PC-9 (cell line): ENCODE results near the gene ITIH4. TPM values are rescaled to one million over a fixed set of nuclear protein-coding genes. Genes with fewer than 3 reads are reported as not detected.

Source experiments
- BruUV-seq: library from RNA; stranded (reverse); fragments of 400-500 nt; replicated peaks from 2 replicates; lab custom pipeline; 2021; lab: Mats Ljungman, UMichigan
- CTCF ChIA-PET: fragments of 300-600 bp; sonication (Branson Sonifier 250); formaldehyde crosslinking; loops from one replicate; lab custom pipeline; 2022; ENCODE audit warnings: antibody characterized with exemption; lab: Charles Lee
- POLR2A ChIA-PET: fragments of 300-600 bp; sonication (Branson Sonifier 250); formaldehyde crosslinking; loops from one replicate; lab custom pipeline; 2022; ENCODE audit warnings: antibody characterized with exemption; ENCODE audit not compliant: unreplicated experiment; lab: Charles Lee
- DNase-seq, 2 experiments: peaks; one replicate each; pipeline versions ENCODE4 v3.0.0 to v3.0.0-alpha.2; 2015 to 2022; ENCODE audit warnings: mixed read lengths in 1 of 2
- H2AFZ ChIP-seq: fragments of 200-600 bp; sonication (generic); 2 replicates; pipeline ENCODE4 v1.8.1; 2017; ENCODE audit warnings: antibody characterized with exemption
- H3F3A ChIP-seq: fragments of 200-600 bp; sonication (generic); 2 replicates; pipeline ENCODE4 v1.8.1; 2017; ENCODE audit warnings: antibody characterized with exemption, mild to moderate bottlenecking, low read depth; ENCODE audit not compliant: insufficient read depth
- H3K27ac ChIP-seq: fragments of 200-600 bp; sonication (generic); 2 replicates; pipeline ENCODE4 v1.6.1; 2016; ENCODE audit warnings: mixed run types
- H3K27me3 ChIP-seq: fragments of 200-600 bp; sonication (generic); 2 replicates; pipeline ENCODE4 v1.6.1; 2016; ENCODE audit warnings: low read depth, mixed run types; ENCODE audit not compliant: insufficient read depth
- H3K36me3 ChIP-seq: fragments of 200-600 bp; sonication (generic); 2 replicates; pipeline ENCODE4 v1.6.1; 2016; ENCODE audit warnings: low read depth, mixed run types
- H3K4me1 ChIP-seq: fragments of 200-600 bp; sonication (generic); replicated peaks from 2 replicates; pipeline ENCODE4 v1.6.1; 2016; ENCODE audit warnings: mixed run types; ENCODE audit not compliant: insufficient read depth
- H3K4me2 ChIP-seq: fragments of 200-600 bp; sonication (generic); 2 replicates; pipeline ENCODE4 v1.6.1; 2017; ENCODE audit warnings: mixed run types
- H3K4me3 ChIP-seq: fragments of 200-600 bp; sonication (generic); 2 replicates; pipeline ENCODE4 v1.6.1; 2016; ENCODE audit warnings: mixed run types
- H3K79me2 ChIP-seq: fragments of 200-600 bp; sonication (generic); 2 replicates; pipeline ENCODE4 v1.6.1; 2017; ENCODE audit warnings: low read depth, mixed run types
- H3K9me2 ChIP-seq: fragments of 200-600 bp; sonication (generic); 2 replicates; pipeline ENCODE4 v1.8.1; 2017; ENCODE audit warnings: mild to moderate bottlenecking; ENCODE audit not compliant: insufficient read depth
- H3K9me3 ChIP-seq: fragments of 200-600 bp; sonication (generic); 2 replicates; pipeline ENCODE4 v1.8.1; 2016; ENCODE audit warnings: low read depth; ENCODE audit not compliant: insufficient read depth
- H4K20me1 ChIP-seq: fragments of 200-600 bp; sonication (generic); 2 replicates; pipeline ENCODE4 v1.8.1; 2017; ENCODE audit not compliant: insufficient read depth
- CTCF ChIP-seq: fragments of 200-600 bp; sonication (generic); conservative IDR thresholded peaks from 2 replicates; pipeline ENCODE4 v1.6.1; 2017; ENCODE audit warnings: mixed run types, antibody characterized with exemption, mild to moderate bottlenecking, moderate library complexity
- EZH2 ChIP-seq: fragments of 200-600 bp; sonication (generic); IDR thresholded peaks from 2 replicates; pipeline ENCODE4 v1.8.0; 2017; ENCODE audit warnings: antibody characterized with exemption, low read depth
- intact Hi-C: fragments of 100-400 bp; cut with micrococcal nuclease; formaldehyde crosslinking; loops from one replicate; pipeline ENCODE4 v1.10.0; 2022; ENCODE audit not compliant: unreplicated experiment
- total RNA-seq: library from RNA; stranded (reverse); gene quantifications from 2 replicates; pipeline ENCODE4 v1.2.3, GENCODE V29; 2021

Gene ITIH4
- total RNA-seq, 1 experiment from 2014 or later: 2.5 TPM

DNA sequence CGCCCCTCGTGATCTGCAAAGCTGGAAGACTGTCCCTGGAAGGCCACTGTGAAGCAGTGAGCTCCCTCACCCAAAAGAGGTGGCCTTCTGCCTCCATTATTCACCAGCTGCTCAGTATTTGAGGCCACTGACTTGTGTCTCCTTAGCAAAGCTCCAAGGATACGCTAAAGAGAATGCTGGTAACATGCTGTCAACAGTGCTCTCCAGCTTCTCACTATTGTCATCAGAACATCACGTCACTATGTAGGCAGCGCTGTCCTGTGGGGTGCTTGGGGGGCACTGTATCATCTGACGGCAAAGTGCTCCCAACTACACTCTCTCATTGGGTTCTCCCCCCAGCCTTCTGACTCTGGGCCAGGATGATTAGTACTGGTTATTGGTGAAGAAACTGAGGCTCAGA, 14.3 kb downstream of the ITIH4 start:
- no peak for TF ChIP-seq CTCF
- TF ChIP-seq EZH2: no peak
- H2AFZ ChIP-seq: no peak overlapping the region
- no peaks in the 10 kb centered on the region for H3K4me1 ChIP-seq
- no peaks in the 10 kb centered on the region for H3K9me2 ChIP-seq
- intact Hi-C loops: no loop called here
- no peaks in the 10 kb centered on the region for H3K79me2 ChIP-seq
- ChIA-PET POLR2A (no interaction called here), CTCF (interaction anchor here (0.6 kb wide), 1 partner anchor 662 kb away, joined by 9 read pairs; the partner anchor contains the start of gene POC1A)
- no peaks in the 10 kb centered on the region for H3K9me3 ChIP-seq
- no peaks in the 10 kb centered on the region for H3K27me3 ChIP-seq
- no peak for DNase-seq
- H3F3A ChIP-seq: no peaks in the 10 kb centered on the region
- H3K36me3 ChIP-seq: no peaks in the 10 kb centered on the region
- no TSS peak for BruUV-seq
- H3K4me2 ChIP-seq: no peak overlapping the region
- no peaks in the 10 kb centered on the region for H4K20me1 ChIP-seq
- no peak overlapping the region for H3K27ac ChIP-seq
- no peak overlapping the region for H3K4me3 ChIP-seq

DNA sequence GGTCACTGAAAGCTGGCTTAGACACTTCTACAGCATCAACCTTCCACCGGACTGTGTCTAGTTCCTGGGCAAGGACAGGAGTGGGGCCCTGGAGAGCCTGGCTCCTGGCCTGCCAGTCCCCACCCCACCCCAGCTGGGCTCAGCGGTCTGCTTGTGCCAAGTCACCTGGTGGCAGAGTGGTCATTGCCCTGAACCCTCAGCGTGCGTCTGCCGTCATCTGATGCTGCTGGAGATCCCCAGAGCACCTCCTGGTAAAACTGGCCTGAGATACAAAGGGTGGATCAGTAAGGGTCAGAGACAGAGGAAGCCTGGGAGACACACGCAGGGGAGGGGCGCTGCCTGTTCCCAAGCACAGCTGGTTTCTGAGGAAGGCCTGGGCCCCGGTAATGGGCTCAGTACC, 16.7 kb downstream of the ITIH4 start:
- CTCF ChIA-PET: no interaction called here
- H3K27ac ChIP-seq: no peak overlapping the region

DNA sequence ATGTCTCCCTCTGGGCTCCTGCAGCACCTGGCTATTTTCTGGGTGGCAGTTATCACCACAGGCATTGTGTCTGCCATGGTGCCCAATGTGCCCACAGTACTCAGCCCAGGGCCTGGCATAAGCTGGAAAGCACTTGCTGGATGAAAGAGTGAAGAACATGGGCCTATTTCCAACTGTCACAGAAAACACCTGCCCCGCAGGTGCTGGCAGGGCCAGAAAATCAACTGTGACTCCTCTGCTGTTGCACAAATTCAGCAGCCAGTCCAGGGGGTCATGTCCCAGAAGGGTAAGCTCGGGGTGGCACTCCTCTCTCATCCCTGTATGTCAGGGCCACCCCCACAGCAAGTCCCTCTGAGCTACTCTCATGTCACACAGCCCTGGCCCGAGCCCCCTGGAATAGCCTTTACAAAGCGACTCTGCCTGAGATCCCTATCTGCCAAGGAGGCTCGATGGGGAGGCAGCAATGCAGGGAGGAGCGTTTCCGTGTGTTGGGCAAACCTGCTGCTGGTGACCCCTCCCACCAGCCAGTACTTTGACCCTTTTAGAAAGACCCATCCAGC, 18.9 kb downstream of the ITIH4 start:
- H3K4me1 ChIP-seq: no peaks in the 10 kb centered on the region
- H3F3A ChIP-seq: no peaks in the 10 kb centered on the region
- H3K27me3 ChIP-seq: no peaks in the 10 kb centered on the region
- no peak for DNase-seq
- no peak overlapping the region for H2AFZ ChIP-seq
- no peaks in the 10 kb centered on the region for H3K36me3 ChIP-seq
- TF ChIP-seq EZH2 (no peak), CTCF (no peak)
- no peaks in the 10 kb centered on the region for H3K79me2 ChIP-seq
- intact Hi-C loops: no loop called here
- H3K9me3 ChIP-seq: no peaks in the 10 kb centered on the region
- no peak overlapping the region for H3K4me2 ChIP-seq
- H4K20me1 ChIP-seq: no peaks in the 10 kb centered on the region
- no peak overlapping the region for H3K4me3 ChIP-seq
- CTCF ChIA-PET: no interaction called here
- no peaks in the 10 kb centered on the region for H3K9me2 ChIP-seq
- BruUV-seq: no TSS peak
- POLR2A ChIA-PET: no interaction called here
- H3K27ac ChIP-seq: no peak overlapping the region

More for the DNA sequence above, 16.7 kb downstream of the ITIH4 start:
- no peak overlapping the region for H3K4me2 ChIP-seq
- no peaks in the 10 kb centered on the region for H3K9me3 ChIP-seq
- H3K27me3 ChIP-seq: no peaks in the 10 kb centered on the region
- DNase-seq: no peak
- POLR2A ChIA-PET: no interaction called here
- no peaks in the 10 kb centered on the region for H3K79me2 ChIP-seq
- no peaks in the 10 kb centered on the region for H4K20me1 ChIP-seq
- BruUV-seq: no TSS peak
- no peak for TF ChIP-seq CTCF
- TF ChIP-seq EZH2: no peak
- no peaks in the 10 kb centered on the region for H3K9me2 ChIP-seq
- no peaks in the 10 kb centered on the region for H3F3A ChIP-seq
- no peak overlapping the region for H2AFZ ChIP-seq
- intact Hi-C loops: no loop called here
- H3K36me3 ChIP-seq: no peaks in the 10 kb centered on the region
- no peak overlapping the region for H3K4me3 ChIP-seq
- no peaks in the 10 kb centered on the region for H3K4me1 ChIP-seq
